Measurements from ENCODE around the gene MUC2.

- TF ChIP-seq POLR2A (IDR thresholded peaks at IDR 0.05; ENCODE audit: low read depth, low read length), result no peak
- TF ChIP-seq CEBPB (IDR thresholded peaks at IDR 0.05; ENCODE audit: low read depth, low read length), result no peak
- TF ChIP-seq, protein P1, sequence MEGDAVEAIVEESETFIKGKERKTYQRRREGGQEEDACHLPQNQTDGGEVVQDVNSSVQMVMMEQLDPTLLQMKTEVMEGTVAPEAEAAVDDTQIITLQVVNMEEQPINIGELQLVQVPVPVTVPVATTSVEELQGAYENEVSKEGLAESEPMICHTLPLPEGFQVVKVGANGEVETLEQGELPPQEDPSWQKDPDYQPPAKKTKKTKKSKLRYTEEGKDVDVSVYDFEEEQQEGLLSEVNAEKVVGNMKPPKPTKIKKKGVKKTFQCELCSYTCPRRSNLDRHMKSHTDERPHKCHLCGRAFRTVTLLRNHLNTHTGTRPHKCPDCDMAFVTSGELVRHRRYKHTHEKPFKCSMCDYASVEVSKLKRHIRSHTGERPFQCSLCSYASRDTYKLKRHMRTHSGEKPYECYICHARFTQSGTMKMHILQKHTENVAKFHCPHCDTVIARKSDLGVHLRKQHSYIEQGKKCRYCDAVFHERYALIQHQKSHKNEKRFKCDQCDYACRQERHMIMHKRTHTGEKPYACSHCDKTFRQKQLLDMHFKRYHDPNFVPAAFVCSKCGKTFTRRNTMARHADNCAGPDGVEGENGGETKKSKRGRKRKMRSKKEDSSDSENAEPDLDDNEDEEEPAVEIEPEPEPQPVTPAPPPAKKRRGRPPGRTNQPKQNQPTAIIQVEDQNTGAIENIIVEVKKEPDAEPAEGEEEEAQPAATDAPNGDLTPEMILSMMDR (conservative IDR thresholded peaks at IDR 0.05; ENCODE audit: low read depth, low read length), result no peak
- TF ChIP-seq SMC3 (IDR thresholded peaks at IDR 0.05; ENCODE audit: low read depth, low read length), result no peak
Measured at GRCh38 chr11:1081601-1082311, 7.1 kb downstream of the MUC2 start.

All from IMR-90 (cell line).